NCI-H146 treated with DMSO at 0.1 percent for 48 hours (cell line): ENCODE data around the gene ECHS1.

ENCODE experiments used
- DNase-seq: peaks from one replicate; lab custom pipeline; 2025; ENCODE audit not compliant: unreplicated experiment; lab: John Stamatoyannopoulos, UW

Gene ECHS1

GRCh38 chr10:133359554-133359971 lies 13.6 kb downstream of the ECHS1 start:
- DNase-seq: peak; percentile 49

GRCh38 chr10:133358925-133359310 lies 14.2 kb downstream of the ECHS1 start:
- no peak for DNase-seq

GRCh38 chr10:133358162-133358924 lies 14.8 kb downstream of the ECHS1 start:
- no peak for DNase-seq

GRCh38 chr10:133357285-133358161 lies 15.6 kb downstream of the ECHS1 start, which contains the start of gene FUOM:
Gene FUOM (minus strand): TSS chr10:133358019. CDS start chr10:133358007, 12 bp downstream.
- no peak for DNase-seq

GRCh38 chr10:133356549-133357284 lies 16.4 kb downstream of the ECHS1 start:
- DNase-seq: no peak

- DNase-seq: no peak
These were observed 17.2 kb downstream of the ECHS1 start for GRCh38 chr10:133355991-133356390.

- DNase-seq: no peak
These were observed 17.9 kb downstream of the ECHS1 start for GRCh38 chr10:133355266-133355665.

GRCh38 chr10:133354672-133355240 lies 18.4 kb downstream of the ECHS1 start:
- no peak for DNase-seq

- DNase-seq: no peak
These were observed 19.1 kb downstream of the ECHS1 start for GRCh38 chr10:133353988-133354605.

- DNase-seq: no peak
These were observed 19.8 kb downstream of the ECHS1 start for GRCh38 chr10:133353202-133353959.

- DNase-seq: no peak
These were observed 21.5 kb downstream of the ECHS1 start for GRCh38 chr10:133351408-133352318.

- DNase-seq: no peak
These were observed 22.2 kb downstream of the ECHS1 start for GRCh38 chr10:133350950-133351329.

- DNase-seq: no peak
These were observed 22.7 kb downstream of the ECHS1 start for GRCh38 chr10:133350283-133350949.

- no peak for DNase-seq
These were observed 23.6 kb downstream of the ECHS1 start for GRCh38 chr10:133349577-133350011.

GRCh38 chr10:133349160-133349568 lies 24.0 kb downstream of the ECHS1 start:
- no peak for DNase-seq

- no peak for DNase-seq
These were observed 25.2 kb downstream of the ECHS1 start for GRCh38 chr10:133347710-133348517.

- no peak for DNase-seq
These were observed 26.7 kb downstream of the ECHS1 start for GRCh38 chr10:133346413-133346812.
